ENCODE data around the gene C20orf96.

The C20orf96 gene

GRCh38 chr20:311609-312008 lies 21.1 kb upstream of the C20orf96 start:
- DNase-seq: no peak

- no peak for DNase-seq
These were observed 20.1 kb upstream of the C20orf96 start for GRCh38 chr20:310645-311044.

GRCh38 chr20:309841-310644 lies 19.5 kb upstream of the C20orf96 start:
- DNase-seq: peak; percentile 97

- peak; percentile 71 for DNase-seq
These were observed 18.8 kb upstream of the C20orf96 start for GRCh38 chr20:309306-309840.

GRCh38 chr20:308427-309038 lies 18.0 kb upstream of the C20orf96 start:
- DNase-seq: no peak

- DNase-seq: no peak
These were observed 15.2 kb upstream of the C20orf96 start for GRCh38 chr20:305745-306144.

GRCh38 chr20:301886-302848 lies 11.6 kb upstream of the C20orf96 start:
- DNase-seq: no peak

GRCh38 chr20:300345-300990 lies 9.9 kb upstream of the C20orf96 start:
- DNase-seq: no peak

- DNase-seq: no peak
These were observed 8.3 kb upstream of the C20orf96 start for GRCh38 chr20:298776-299391.

GRCh38 chr20:297925-298775 lies 7.6 kb upstream of the C20orf96 start:
- DNase-seq: no peak

GRCh38 chr20:297098-297924 lies 6.8 kb upstream of the C20orf96 start, which contains the start of gene ZCCHC3:
Gene ZCCHC3 (plus strand): TSS chr20:297570. CDS start chr20:297587, 17 bp downstream.
- peak; percentile 92 for DNase-seq

- no peak for DNase-seq
These were observed 5.3 kb upstream of the C20orf96 start for GRCh38 chr20:295804-296203.

GRCh38 chr20:294602-295001 lies 4.1 kb upstream of the C20orf96 start:
- DNase-seq: no peak

GRCh38 chr20:289693-290083 lies 862 bp downstream of the C20orf96 start:
- no peak for DNase-seq

GRCh38 chr20:288956-289692 lies 1.4 kb downstream of the C20orf96 start:
- DNase-seq: no peak

- no peak for DNase-seq
These were observed 4.0 kb downstream of the C20orf96 start for GRCh38 chr20:286508-286907.

- DNase-seq: no peak
These were observed 6.4 kb downstream of the C20orf96 start for GRCh38 chr20:284172-284571.

- no peak for DNase-seq
These were observed 11.7 kb downstream of the C20orf96 start for GRCh38 chr20:278607-279571.

Data from GF-D8 (cell line).